Measurements from ENCODE around the gene E2F7.

E2F7 gene

DNA sequence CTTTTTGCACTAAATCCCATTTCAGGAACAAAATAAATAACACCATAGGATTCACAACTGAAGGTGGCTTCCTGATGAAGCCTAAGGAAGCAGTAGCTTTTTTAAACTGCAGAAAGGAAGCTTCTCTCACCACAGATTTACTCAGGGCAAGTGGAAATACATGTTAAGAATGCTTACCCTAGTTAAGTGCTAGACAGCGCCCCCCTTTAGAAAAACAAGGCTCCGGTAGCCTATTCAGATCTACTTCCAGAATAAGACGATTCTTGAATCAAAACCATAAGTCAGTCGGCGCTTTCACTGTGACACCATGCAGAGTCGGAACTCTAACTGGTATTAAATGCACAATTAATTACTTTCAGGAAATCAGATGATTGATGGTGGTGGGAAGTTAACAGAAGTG, 41.9 kb downstream of the E2F7 start:
- Histone ChIP-seq H3K4me3 (ENCODE audit: low read depth, low read length, poor library complexity, severe bottlenecking) (no peak overlapping the region), H3K4me2 (ENCODE audit: low read length) (no peak overlapping the region), H2AFZ (ENCODE audit: low read length) (no peak overlapping the region), H3K4me1 (ENCODE audit: insufficient read depth, low read length, severe bottlenecking) (no peaks in the 10 kb centered on the region), H4K20me1 (ENCODE audit: insufficient read depth, low read length) (no peaks in the 10 kb centered on the region), H3F3A (ENCODE audit: insufficient read depth, low read length) (no peaks in the 10 kb centered on the region; the same call in 1 of the 2 replicates), H3K9ac (ENCODE audit: low read length) (no peak overlapping the region), H3K9me2 (ENCODE audit: low read depth, low read length) (no peaks in the 10 kb centered on the region), H3K79me2 (ENCODE audit: insufficient read depth, low read length) (no peaks in the 10 kb centered on the region), H3K27ac (ENCODE audit: low read depth, low read length, poor library complexity, severe bottlenecking) (no peak overlapping the region), H3K9me3 (ENCODE audit: low read length) (no peaks in the 10 kb centered on the region), H3K27me3 (ENCODE audit: insufficient read depth, low read length) (no peaks in the 10 kb centered on the region), H3K36me3 (ENCODE audit: insufficient read depth, low read length) (peaks cover 71% of the 10 kb centered on the region)
- no peak for TF ChIP-seq EZH2 (IDR thresholded peaks at IDR 0.05; ENCODE audit: borderline replicate concordance, low read length)
- TF ChIP-seq, protein P1, sequence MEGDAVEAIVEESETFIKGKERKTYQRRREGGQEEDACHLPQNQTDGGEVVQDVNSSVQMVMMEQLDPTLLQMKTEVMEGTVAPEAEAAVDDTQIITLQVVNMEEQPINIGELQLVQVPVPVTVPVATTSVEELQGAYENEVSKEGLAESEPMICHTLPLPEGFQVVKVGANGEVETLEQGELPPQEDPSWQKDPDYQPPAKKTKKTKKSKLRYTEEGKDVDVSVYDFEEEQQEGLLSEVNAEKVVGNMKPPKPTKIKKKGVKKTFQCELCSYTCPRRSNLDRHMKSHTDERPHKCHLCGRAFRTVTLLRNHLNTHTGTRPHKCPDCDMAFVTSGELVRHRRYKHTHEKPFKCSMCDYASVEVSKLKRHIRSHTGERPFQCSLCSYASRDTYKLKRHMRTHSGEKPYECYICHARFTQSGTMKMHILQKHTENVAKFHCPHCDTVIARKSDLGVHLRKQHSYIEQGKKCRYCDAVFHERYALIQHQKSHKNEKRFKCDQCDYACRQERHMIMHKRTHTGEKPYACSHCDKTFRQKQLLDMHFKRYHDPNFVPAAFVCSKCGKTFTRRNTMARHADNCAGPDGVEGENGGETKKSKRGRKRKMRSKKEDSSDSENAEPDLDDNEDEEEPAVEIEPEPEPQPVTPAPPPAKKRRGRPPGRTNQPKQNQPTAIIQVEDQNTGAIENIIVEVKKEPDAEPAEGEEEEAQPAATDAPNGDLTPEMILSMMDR (IDR thresholded peaks at IDR 0.05; ENCODE audit: low read length), result no peak

DNA sequence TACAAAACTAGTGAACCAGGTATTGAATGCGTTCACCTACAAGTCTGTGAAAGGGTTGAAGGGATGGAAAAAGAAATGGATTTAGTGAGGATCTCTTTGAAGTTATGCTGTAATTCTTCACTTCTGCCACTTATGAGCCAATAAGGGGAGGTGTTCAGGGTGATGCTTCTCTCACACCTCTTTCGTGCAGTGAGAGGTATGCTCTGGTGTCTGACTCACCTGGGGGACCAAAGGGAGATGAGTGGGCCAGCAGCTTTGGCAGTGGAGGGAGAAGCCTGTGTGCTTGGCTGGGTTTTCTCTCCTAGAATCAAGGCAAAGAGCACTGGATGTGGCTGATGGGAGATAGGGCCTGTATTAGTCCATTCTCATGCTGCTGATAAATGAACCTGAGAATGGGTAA, 45.4 kb downstream of the E2F7 start:
- Histone ChIP-seq H3K36me3 (ENCODE audit: insufficient read depth, low read length) (peaks cover 52% of the 10 kb centered on the region), H3K9ac (ENCODE audit: low read length) (no peak overlapping the region), H3K27ac (ENCODE audit: low read depth, low read length, poor library complexity, severe bottlenecking) (no peak overlapping the region), H3K79me2 (ENCODE audit: insufficient read depth, low read length) (no peaks in the 10 kb centered on the region), H2AFZ (ENCODE audit: low read length) (no peak overlapping the region), H3K9me3 (ENCODE audit: low read length) (no peaks in the 10 kb centered on the region), H3K4me3 (ENCODE audit: low read depth, low read length, poor library complexity, severe bottlenecking) (no peak overlapping the region), H3K4me1 (ENCODE audit: insufficient read depth, low read length, severe bottlenecking) (no peaks in the 10 kb centered on the region), H3K27me3 (ENCODE audit: insufficient read depth, low read length) (no peaks in the 10 kb centered on the region), H4K20me1 (ENCODE audit: insufficient read depth, low read length) (no peaks in the 10 kb centered on the region), H3K9me2 (ENCODE audit: low read depth, low read length) (no peaks in the 10 kb centered on the region), H3K4me2 (ENCODE audit: low read length) (no peak overlapping the region), H3F3A (ENCODE audit: insufficient read depth, low read length) (no peaks in the 10 kb centered on the region; the same call in 1 of the 2 replicates)
- TF ChIP-seq EZH2 (IDR thresholded peaks at IDR 0.05; ENCODE audit: borderline replicate concordance, low read length), result no peak
- TF ChIP-seq, protein P1 (IDR thresholded peaks at IDR 0.05; ENCODE audit: low read length), result no peak

DNA sequence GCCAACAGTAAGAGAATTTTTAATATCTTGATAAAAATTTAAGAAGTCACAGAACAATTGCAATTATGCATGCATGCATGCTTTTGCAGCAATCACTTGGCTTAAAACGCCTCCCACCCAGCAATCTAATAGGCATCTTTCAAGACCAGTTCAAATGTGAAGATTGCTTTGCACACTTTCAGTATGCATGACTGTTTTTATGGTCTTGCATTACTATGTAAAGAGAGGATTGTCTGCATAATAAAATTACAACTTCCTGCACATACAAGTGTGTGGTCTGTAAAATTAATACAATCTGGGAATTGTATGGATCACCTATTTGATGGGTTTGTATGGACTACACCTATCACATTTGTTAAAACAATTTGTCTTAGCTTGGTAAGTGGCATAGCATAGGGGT, 48.8 kb downstream of the E2F7 start:
- Histone ChIP-seq H3K36me3 (ENCODE audit: insufficient read depth, low read length) (peaks cover 24% of the 10 kb centered on the region), H3K4me2 (ENCODE audit: low read length) (no peak overlapping the region)
- TF ChIP-seq EZH2 (IDR thresholded peaks at IDR 0.05; ENCODE audit: borderline replicate concordance, low read length), result no peak
- TF ChIP-seq, protein P1 (IDR thresholded peaks at IDR 0.05; ENCODE audit: low read length), result no peak

More for the DNA sequence above, 48.8 kb downstream of the E2F7 start:
- Histone ChIP-seq H3K9ac (ENCODE audit: low read length) (no peak overlapping the region), H3K4me1 (ENCODE audit: insufficient read depth, low read length, severe bottlenecking) (no peaks in the 10 kb centered on the region), H3F3A (ENCODE audit: insufficient read depth, low read length) (no peaks in the 10 kb centered on the region), H2AFZ (ENCODE audit: low read length) (no peak overlapping the region), H3K27ac (ENCODE audit: low read depth, low read length, poor library complexity, severe bottlenecking) (no peak overlapping the region), H3K4me3 (ENCODE audit: low read depth, low read length, poor library complexity, severe bottlenecking) (no peak overlapping the region), H3K79me2 (ENCODE audit: insufficient read depth, low read length) (no peaks in the 10 kb centered on the region), H4K20me1 (ENCODE audit: insufficient read depth, low read length) (no peaks in the 10 kb centered on the region), H3K9me2 (ENCODE audit: low read depth, low read length) (no peaks in the 10 kb centered on the region), H3K27me3 (ENCODE audit: insufficient read depth, low read length) (no peaks in the 10 kb centered on the region), H3K9me3 (ENCODE audit: low read length) (no peaks in the 10 kb centered on the region)

Data from OCI-LY1 (cell line).